HepG2 (cell line): ENCODE measurements around the gene POGK. TPM values are rescaled to one million over a fixed set of nuclear protein-coding genes. Genes with fewer than 3 reads are reported as not detected.
A peak's percentile ranks its signal among the peaks of the same experiment; 100 is the strongest.

Experiments
- ARNT ChIP-seq: fragments of 450-650 bp; IDR thresholded peaks from 2 replicates; pipeline ENCODE4 v1.6.1; 2017
- CEBPZ ChIP-seq: IDR thresholded peaks from 2 replicates; pipeline ENCODE4 v1.6.1; 2012; ENCODE audit warnings: low read length, improper control_type of control experiment
- HHEX ChIP-seq: IDR thresholded peaks from 2 replicates; pipeline ENCODE4 v1.6.1; 2016; ENCODE audit warnings: control low read depth
- HMG20B ChIP-seq: conservative IDR thresholded peaks from 2 replicates; pipeline ENCODE4 v1.6.1; 2016; ENCODE audit warnings: missing genetic modification reagents, missing compliant biosample characterization
- MED1 ChIP-seq: sonication (generic); formaldehyde crosslinking; IDR thresholded peaks from 2 replicates; pipeline ENCODE4 v1.4.0; 2020; ENCODE audit warnings: missing genetic modification reagents
- SIN3A ChIP-seq: IDR thresholded peaks from 2 replicates; pipeline ENCODE4 v1.6.1; 2011; ENCODE audit warnings: low read depth, mild to moderate bottlenecking, control low read depth, low read length, borderline replicate concordance
- SRSF4 ChIP-seq: fragments of 200-400 bp; formaldehyde crosslinking; IDR thresholded peaks from one replicate; pipeline ENCODE4 v1.6.1; 2018; ENCODE audit warnings: mild to moderate bottlenecking, low read depth, low read length, moderate library complexity; ENCODE audit not compliant: poor library complexity, severe bottlenecking
- SRSF9 ChIP-seq: fragments of 200-400 bp; formaldehyde crosslinking; IDR thresholded peaks from 2 replicates; pipeline ENCODE4 v1.6.1; 2018; ENCODE audit warnings: borderline replicate concordance, mild to moderate bottlenecking, low read depth, low read length; ENCODE audit not compliant: insufficient read depth, poor library complexity, severe bottlenecking
- TEAD2 ChIP-seq: sonication (generic); formaldehyde crosslinking; IDR thresholded peaks from 2 replicates; pipeline ENCODE4 v1.9.0; 2021; ENCODE audit warnings: missing genetic modification reagents
- ZBTB1 ChIP-seq: sonication (generic); formaldehyde crosslinking; IDR thresholded peaks from 2 replicates; pipeline ENCODE4 v1.4.0; 2020; ENCODE audit warnings: missing genetic modification reagents, borderline replicate concordance
- ZBTB37 ChIP-seq: sonication (generic); formaldehyde crosslinking; IDR thresholded peaks from 2 replicates; pipeline ENCODE4 v1.4.0; 2020; ENCODE audit warnings: mild to moderate bottlenecking, missing genetic modification reagents
- ZFP37 ChIP-seq: sonication (generic); formaldehyde crosslinking; IDR thresholded peaks from 2 replicates; pipeline ENCODE4 v1.4.0; 2020; ENCODE audit warnings: missing genetic modification reagents, borderline replicate concordance
- ZNF207 ChIP-seq: fragments of 450-650 bp; IDR thresholded peaks from 2 replicates; pipeline ENCODE4 v1.6.1; 2016; ENCODE audit warnings: antibody characterized with exemption, borderline replicate concordance
- ZNF333 ChIP-seq: sonication (generic); formaldehyde crosslinking; IDR thresholded peaks from 2 replicates; pipeline ENCODE4 v1.4.0; 2020; ENCODE audit warnings: mild to moderate bottlenecking, missing genetic modification reagents, borderline replicate concordance
- ZNF430 ChIP-seq: sonication (generic); formaldehyde crosslinking; IDR thresholded peaks from 2 replicates; pipeline ENCODE4 v1.9.0; 2021; ENCODE audit warnings: mild to moderate bottlenecking, missing genetic modification reagents
- ZNF562 ChIP-seq: sonication (generic); formaldehyde crosslinking; IDR thresholded peaks from 2 replicates; pipeline ENCODE4 v1.8.0; 2022; ENCODE audit warnings: missing genetic modification reagents, borderline replicate concordance
- ZNF652 ChIP-seq: IDR thresholded peaks from 2 replicates; pipeline ENCODE4 v1.6.1; 2016; ENCODE audit warnings: low read depth, borderline replicate concordance
- polyA plus RNA-seq, 8 experiments: library from polyadenylated mRNA; depleted of rRNA in 3 of 8; stranded (reverse) in 7 of 8; unstranded in 1 of 8; fragments of >200 nt; fragmentation: Illumina TruSeq in 4 of 8; extraction: Trizol in 4 of 8; gene quantifications; 2 replicates each; pipeline versions ENCODE4 v1.2.1 to v1.2.3, GENCODE V29; 2011 to 2016; ENCODE audit warnings: low read depth in 4 of 8, missing spikeins in 1 of 8, mixed read lengths in 1 of 8; ENCODE audit not compliant: insufficient read depth in 1 of 8
- total RNA-seq, 5 experiments: library from RNA; depleted of rRNA; stranded (reverse); fragments of >200 nt; fragmentation: Illumina TruSeq; extraction: Trizol; gene quantifications; 2 replicates each; pipeline ENCODE4 v1.2.3, GENCODE V29; 2016; ENCODE audit warnings: low read depth in 1 of 5
- TF ChIP-seq, protein P1 (sequence below): sonication (generic); formaldehyde crosslinking; IDR thresholded peaks from 2 replicates; pipeline ENCODE4 v1.8.0; 2022; ENCODE audit warnings: missing genetic modification reagents, mild to moderate bottlenecking, borderline replicate concordance
- TF ChIP-seq, protein P2 (sequence below): sonication (generic); formaldehyde crosslinking; IDR thresholded peaks from 2 replicates; pipeline ENCODE4 v1.4.0; 2020; ENCODE audit warnings: missing genetic modification reagents
- TF ChIP-seq, protein P3 (sequence below): sonication (generic); formaldehyde crosslinking; IDR thresholded peaks from 2 replicates; pipeline ENCODE4 v1.8.0; 2022; ENCODE audit warnings: mild to moderate bottlenecking, missing genetic modification reagents, moderate library complexity

The POGK gene
- total and polyA plus RNA-seq, 2 of the 13 experiments (the other 11 are each of a cell fraction or from before 2014, with no cell fraction given): 4.8 to 16.2 TPM

DNA sequence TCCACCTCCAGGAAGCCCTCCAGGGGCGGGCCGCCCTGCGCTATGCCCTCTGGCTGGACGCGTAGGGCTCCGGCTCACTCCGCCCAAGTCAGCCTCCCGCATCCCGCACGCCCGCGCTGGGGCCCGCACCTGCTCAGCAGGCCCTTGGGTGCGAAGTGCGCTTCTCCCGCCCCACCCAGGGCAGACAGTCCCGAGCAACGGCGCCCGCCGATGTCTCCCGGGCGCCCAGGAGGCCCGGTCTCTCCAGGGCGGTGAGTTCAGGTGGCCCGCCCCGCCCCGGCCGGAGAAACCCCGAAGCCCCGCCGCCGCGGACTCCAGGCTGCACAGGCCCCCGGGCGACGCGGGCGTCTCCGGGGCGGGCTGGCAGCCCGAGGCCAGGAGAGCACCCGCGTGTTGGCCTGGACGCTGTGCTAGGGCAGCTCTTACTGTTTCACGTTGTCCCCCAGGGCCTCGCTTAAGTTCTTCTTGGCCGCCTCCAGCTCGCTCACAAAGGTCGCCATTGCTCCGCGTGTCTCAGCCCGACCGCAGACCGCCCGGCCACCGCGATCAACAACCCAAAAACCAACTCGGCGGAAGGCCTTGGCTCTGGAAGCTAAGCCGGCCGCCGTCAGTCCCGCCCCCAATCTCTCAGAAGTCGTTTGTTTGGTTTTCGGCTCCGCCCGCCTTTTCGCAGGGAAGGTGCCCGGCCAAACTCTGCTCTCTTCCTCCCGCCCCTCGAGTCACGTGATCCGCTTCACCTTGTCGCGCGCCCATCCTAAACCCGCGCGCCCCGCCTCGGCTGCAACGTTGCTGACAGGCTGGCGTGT is 36.7 kb downstream of the POGK start, which contains the start of gene TADA1 (continued):
- TF ChIP-seq TEAD2 (CRISPR knock-in tag) (peak; percentile 54; the same call in 1 of the 2 replicates), ZNF333 (no peak), SRSF9 (no peak), ZNF207 (peak; percentile 98; the same call in 1 of the 2 replicates), CEBPZ (no peak), HHEX (no peak), ZNF430 (peak; percentile 68), ZBTB1 (CRISPR knock-in tag) (no peak), ZNF562 (no peak), SIN3A (peak; percentile 26; the same call in 1 of the 2 replicates), MED1 (CRISPR knock-in tag) (peak; percentile 50; the same call in 1 of the 2 replicates), ZNF652 (CRISPR knock-in tag) (no peak), ZFP37 (CRISPR knock-in tag) (peak; percentile 36; the same call in 1 of the 2 replicates), HMG20B (CRISPR knock-in tag) (0 out of 2 replicates have a peak, but pooled peaks have one; percentile 31), ARNT (no peak), SRSF4 (no peak), ZBTB37 (CRISPR knock-in tag) (no peak)
- TF ChIP-seq, protein P1, sequence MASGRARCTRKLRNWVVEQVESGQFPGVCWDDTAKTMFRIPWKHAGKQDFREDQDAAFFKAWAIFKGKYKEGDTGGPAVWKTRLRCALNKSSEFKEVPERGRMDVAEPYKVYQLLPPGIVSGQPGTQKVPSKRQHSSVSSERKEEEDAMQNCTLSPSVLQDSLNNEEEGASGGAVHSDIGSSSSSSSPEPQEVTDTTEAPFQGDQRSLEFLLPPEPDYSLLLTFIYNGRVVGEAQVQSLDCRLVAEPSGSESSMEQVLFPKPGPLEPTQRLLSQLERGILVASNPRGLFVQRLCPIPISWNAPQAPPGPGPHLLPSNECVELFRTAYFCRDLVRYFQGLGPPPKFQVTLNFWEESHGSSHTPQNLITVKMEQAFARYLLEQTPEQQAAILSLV (CRISPR knock-in tag): peak; percentile 92
- TF ChIP-seq, protein P2, sequence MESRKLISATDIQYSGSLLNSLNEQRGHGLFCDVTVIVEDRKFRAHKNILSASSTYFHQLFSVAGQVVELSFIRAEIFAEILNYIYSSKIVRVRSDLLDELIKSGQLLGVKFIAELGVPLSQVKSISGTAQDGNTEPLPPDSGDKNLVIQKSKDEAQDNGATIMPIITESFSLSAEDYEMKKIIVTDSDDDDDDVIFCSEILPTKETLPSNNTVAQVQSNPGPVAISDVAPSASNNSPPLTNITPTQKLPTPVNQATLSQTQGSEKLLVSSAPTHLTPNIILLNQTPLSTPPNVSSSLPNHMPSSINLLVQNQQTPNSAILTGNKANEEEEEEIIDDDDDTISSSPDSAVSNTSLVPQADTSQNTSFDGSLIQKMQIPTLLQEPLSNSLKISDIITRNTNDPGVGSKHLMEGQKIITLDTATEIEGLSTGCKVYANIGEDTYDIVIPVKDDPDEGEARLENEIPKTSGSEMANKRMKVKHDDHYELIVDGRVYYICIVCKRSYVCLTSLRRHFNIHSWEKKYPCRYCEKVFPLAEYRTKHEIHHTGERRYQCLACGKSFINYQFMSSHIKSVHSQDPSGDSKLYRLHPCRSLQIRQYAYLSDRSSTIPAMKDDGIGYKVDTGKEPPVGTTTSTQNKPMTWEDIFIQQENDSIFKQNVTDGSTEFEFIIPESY (CRISPR knock-in tag): peak; percentile 58; the same call in 1 of the 2 replicates
- TF ChIP-seq, protein P3, sequence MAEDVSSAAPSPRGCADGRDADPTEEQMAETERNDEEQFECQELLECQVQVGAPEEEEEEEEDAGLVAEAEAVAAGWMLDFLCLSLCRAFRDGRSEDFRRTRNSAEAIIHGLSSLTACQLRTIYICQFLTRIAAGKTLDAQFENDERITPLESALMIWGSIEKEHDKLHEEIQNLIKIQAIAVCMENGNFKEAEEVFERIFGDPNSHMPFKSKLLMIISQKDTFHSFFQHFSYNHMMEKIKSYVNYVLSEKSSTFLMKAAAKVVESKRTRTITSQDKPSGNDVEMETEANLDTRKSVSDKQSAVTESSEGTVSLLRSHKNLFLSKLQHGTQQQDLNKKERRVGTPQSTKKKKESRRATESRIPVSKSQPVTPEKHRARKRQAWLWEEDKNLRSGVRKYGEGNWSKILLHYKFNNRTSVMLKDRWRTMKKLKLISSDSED (CRISPR knock-in tag): no peak
